PC-3 (cell line): ENCODE measurements around the gene CEPT1.

Source experiments
- EZH2 ChIP-seq: fragments of 300-600 bp; sonication (generic); IDR thresholded peaks from one replicate; pipeline ENCODE4 v1.6.1; 2017; ENCODE audit warnings: antibody characterized with exemption, mild to moderate bottlenecking, low read length; ENCODE audit not compliant: unreplicated experiment
- EZH2phosphoT487 ChIP-seq: fragments of 300-600 bp; sonication (generic); IDR thresholded peaks from 2 replicates; pipeline ENCODE4 v1.6.1; 2018; ENCODE audit warnings: mild to moderate bottlenecking, antibody characterized with exemption, low read length, borderline replicate concordance
- TF ChIP-seq, protein P1 (sequence below): fragments of 300-600 bp; sonication (generic); conservative IDR thresholded peaks from 2 replicates; pipeline ENCODE4 v1.5.1; 2017; ENCODE audit warnings: antibody characterized with exemption, low read depth, mild to moderate bottlenecking, low read length

DNA sequence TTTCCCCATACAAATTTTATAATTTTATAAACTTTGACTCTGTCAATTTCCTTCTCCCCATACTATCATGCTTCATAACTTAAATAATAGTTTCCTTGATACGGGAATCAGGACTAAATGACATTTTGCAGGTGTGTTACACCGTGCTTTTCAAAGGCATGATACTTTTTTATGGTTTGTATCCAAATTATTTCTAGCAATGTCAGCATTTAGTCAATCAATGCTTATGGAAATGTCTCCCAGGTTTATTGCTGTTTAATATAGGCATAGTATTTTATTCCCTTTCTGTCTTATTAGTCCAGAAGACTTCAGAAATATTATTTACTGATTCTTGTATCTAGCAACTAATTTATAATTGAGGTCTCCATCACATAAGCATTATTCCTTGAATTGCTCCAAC, 23.5 kb upstream of the CEPT1 start:
- TF ChIP-seq, protein P1, sequence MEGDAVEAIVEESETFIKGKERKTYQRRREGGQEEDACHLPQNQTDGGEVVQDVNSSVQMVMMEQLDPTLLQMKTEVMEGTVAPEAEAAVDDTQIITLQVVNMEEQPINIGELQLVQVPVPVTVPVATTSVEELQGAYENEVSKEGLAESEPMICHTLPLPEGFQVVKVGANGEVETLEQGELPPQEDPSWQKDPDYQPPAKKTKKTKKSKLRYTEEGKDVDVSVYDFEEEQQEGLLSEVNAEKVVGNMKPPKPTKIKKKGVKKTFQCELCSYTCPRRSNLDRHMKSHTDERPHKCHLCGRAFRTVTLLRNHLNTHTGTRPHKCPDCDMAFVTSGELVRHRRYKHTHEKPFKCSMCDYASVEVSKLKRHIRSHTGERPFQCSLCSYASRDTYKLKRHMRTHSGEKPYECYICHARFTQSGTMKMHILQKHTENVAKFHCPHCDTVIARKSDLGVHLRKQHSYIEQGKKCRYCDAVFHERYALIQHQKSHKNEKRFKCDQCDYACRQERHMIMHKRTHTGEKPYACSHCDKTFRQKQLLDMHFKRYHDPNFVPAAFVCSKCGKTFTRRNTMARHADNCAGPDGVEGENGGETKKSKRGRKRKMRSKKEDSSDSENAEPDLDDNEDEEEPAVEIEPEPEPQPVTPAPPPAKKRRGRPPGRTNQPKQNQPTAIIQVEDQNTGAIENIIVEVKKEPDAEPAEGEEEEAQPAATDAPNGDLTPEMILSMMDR: no peak
- TF ChIP-seq EZH2phosphoT487 (no peak), EZH2 (no peak)
